C4-2B (cell line): ENCODE results near the gene ULK3.

Experiments used
- CTCF ChIP-seq: fragments of 450-650 bp; conservative IDR thresholded peaks from 2 replicates; pipeline ENCODE4 v1.5.1; 2017; ENCODE audit warnings: mild to moderate bottlenecking
- ZFX ChIP-seq: fragments of 450-650 bp; IDR thresholded peaks from 2 replicates; pipeline ENCODE4 v1.6.1; 2017

DNA sequence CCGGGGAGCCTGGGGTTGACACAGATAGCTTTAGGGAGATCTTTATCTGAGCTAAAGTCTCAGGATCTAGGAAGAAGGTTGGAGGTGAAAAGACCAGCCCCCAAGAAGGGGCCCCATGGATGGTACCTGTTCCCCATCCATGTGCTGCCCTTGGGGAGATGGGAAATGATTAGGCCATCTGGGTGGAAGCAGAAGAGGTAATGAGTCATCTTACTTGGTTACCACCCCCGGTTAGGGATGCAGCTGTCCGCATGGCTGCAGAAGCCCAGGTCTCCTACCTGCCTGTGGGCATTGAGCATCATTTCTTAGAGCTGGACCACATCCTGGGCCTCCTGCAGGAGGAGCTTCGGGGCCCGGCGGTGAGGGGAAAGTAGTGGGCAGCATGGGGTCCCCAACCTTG, 19.6 kb downstream of the ULK3 start:
- TF ChIP-seq CTCF (no peak), ZFX (no peak)
